ENCODE measurements around the gene KIFAP3.

KIFAP3 gene

DNA sequence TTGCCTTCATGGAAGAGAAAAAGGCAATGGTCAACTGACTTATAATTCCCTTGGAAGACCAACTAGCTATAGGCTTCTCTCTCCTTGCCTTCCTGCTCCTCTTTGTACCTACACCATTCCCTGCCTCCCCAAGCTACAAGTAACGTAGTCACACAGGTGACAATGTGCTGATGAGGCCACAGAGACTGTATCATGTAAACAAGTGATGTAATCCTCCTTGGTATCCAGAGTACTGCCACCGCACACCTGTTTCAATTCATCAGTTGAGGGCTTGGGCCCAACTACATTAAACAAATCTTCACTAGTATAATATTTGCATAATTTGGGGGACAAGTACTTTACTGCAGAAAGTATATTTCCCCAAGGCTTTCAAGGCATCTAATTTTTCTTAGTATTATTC is 104.4 kb downstream of the KIFAP3 start:
- DNase-seq, result no peak

DNA sequence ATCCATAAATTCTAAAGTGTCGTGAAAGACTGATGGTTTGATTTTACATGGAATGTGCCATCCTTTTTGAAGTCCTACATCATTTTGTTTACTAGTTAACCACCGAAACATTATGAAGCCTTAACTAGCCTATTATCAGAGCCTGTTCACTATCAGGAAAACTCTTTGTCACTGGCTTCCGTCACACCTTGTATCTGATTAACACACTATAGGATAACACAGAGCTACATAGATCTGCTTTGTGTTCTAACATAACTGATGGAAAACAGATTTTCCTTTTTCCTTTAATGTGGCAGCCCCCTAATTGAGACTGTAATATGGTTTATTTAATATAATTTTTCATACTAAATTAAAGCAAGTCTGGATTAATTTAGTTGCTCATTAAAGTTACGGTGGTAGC is 106.3 kb downstream of the KIFAP3 start:
- no peak for DNase-seq

DNA sequence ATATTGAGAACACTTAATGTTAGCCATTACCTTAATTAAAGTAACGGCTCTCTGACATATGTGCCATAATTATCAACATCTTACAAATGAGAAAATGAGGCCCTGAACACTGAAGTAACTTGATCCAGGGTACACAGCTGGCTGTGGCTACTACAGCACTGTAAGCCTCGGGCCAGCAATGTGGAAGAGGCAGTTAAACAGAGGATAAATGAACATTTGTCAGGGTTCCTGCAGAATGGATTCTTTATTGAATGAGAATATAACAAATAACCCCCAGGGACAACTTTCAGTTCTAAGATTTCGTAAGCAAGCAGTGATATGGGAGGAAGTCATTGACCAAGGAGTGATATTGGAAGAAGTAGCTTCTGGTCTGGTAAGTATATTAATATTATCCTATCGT is 110.3 kb downstream of the KIFAP3 start:
- no peak for DNase-seq

DNA sequence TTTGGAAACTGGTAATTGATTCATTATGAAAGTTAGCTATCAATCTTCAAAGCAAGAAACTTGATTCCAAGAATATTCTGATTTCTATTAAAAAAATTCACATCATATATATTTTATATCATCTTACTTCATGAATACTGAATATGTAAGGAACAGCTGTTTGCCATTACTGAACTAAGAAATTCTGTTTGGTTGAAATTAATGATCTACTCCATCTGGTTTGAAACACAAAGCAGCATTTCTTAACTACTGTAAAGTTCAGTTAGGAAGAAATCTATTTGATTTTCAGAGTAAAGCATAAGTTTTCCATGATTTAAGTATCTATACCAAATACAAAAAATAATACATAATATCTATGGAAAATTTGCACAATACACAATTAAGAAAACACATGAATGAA is 114.8 kb downstream of the KIFAP3 start:
- DNase-seq, result no peak

DNA sequence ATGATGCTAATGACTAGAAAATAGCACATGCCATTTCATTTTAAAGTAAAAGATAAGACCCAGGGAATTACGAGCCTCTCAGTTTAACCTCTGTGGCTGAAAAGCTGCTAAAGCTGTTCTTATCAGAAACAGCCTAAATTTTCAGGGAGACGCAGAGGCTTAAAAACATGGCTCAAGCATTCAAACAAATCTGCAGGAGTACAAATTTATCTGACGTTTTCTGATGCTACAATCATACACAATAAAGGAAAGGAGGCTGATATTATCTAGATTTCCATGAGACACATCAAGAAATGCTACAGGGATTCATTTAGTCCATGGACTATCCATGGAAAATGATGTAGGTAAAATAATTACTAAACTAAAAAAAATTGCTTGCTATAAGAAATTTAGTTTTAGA is 115.5 kb downstream of the KIFAP3 start:
- DNase-seq, result no peak

DNA sequence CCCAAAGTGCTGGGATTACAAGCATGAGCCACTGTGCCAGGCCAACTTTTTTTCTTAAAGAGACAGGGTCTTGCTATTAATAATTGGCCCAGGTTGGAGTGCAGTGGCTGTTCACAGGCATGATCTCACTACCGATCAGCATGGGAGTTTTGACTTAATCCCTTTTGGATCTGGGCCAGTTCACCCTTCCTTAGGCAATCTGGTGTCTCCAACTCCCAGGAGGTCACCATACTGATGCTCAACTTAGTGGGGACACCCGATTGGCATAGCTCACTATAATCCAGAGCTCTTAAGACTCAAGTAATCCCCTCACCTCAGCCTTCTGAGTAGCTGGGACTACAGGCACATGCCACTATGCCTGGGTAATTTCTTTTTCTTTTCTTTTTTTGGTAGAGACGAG is 116.6 kb downstream of the KIFAP3 start:
- DNase-seq, result no peak

DNA sequence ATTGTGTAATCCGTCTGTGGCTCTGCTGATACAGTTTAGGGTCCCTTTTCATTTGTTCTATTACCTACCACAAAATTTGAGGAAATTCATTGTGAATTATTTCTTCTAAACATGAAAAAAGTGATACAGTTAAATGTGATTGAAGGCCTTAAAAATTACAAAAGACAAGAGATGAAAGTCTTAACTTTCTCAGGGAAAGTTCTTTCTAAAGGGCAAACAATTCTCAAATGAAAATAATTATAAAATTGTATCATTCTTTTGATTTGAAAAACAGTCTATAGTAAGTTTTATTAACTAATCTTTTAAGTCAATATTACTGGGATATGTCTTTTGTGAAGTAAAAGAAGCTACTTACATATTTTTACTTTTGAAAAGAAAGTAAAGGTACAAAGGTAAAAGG is 123.4 kb downstream of the KIFAP3 start:
- DNase-seq, result no peak

DNA sequence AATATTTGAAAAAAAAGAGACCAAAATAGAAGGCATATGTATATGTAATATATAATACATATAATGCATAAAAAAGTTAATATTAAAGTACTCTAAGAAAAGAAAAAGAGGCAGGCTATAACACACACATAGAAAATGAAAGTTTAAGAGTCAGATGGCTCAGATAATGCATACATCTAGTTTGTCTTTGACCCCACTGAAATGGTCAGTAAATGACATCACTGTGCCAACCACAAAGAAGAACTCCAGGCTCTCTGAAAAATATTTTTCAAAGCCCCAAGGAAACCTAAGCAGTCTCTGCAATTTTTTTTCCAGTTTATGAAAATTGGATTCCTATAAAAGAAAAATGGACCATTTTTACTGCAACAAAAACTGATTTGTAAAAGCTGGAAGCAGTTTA is 125.4 kb downstream of the KIFAP3 start:
- peak; percentile 47 for DNase-seq

DNA sequence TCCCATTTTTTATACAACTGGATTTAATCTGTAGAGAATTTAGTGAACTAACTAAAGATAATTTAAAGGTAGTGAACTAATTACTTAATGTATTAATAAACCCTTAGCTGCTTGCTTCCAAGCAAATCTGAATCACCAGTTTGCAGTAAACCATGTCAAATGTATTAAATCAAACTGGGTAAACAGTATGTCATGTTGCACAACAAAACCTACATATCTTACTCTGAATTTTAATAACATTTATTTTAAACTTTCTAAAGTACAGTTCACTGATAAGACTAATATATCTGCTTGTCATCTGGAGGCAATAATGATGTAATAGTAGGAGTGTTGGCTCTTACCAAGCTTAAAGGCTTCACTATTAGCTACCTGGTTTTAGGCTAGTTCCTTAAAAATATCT is 128.3 kb downstream of the KIFAP3 start:
- DNase-seq, result no peak

DNA sequence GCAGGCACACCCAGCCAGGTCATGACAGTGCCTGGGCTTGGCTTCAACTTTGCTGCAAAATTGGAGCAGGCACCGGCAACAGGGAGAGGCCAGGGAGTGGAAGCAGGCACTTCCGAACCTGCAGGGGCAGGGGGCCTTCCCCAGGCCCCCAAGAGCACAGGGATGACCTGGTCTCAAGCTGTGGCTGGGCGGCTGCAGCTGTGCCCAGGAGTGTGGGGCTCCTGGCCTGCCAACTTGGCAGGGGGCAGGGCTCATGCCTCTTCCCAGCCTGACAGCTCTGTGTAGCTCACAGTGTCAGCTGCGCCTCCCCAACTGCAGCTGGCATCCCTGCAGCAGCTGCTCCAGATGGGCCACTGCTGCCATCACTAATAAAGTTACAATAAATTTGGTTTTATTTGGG is 129.3 kb downstream of the KIFAP3 start:
- DNase-seq, result no peak

DNA sequence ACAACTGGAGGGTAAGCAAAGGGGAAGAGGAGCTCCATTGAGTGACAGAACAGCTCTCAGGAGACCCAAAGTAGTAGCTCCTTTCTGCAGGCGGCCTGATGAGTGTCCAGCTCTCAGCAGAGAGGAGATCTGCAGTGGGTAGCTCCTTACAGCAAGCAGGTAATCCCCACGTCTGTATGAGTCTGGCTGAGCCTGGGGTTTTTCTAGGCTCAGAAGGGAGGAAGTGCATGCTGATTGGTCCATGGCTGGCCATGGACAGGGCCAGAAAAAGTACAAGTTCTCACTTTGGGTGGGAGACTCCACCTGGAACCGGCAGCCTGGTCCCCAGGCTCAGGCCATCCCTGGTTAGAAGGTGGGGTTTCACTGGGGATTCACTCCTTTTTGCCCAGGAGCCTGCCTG is 129.9 kb downstream of the KIFAP3 start:
- no peak for DNase-seq

DNA sequence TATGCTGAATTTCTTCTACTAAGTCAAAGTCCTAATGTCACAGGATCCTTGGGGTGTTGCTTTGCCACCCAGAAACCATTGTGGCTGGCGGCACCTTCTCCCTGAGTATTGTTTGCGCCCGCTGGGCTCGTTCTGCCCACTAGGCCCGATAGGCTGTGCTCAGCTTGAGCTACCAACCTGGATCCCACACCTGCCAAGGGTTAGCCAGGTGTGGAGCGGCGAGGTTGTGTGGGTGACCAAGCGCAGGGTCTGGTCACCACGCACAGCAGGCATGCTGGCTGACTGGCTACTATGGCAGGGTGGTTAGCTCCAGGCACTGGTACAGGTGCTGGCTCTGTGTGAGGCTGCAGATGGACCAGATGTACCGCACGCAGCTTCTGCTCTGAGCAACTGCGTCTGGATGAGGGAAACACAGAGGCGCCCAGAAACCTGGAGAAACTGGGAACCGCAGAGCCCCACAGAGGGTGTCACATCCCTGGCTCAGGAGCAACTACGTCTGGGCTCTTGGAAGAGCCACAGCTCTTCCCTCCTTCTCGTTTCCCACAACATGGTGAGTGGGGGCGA is 130.4 kb downstream of the KIFAP3 start:
- no peak for DNase-seq

DNA sequence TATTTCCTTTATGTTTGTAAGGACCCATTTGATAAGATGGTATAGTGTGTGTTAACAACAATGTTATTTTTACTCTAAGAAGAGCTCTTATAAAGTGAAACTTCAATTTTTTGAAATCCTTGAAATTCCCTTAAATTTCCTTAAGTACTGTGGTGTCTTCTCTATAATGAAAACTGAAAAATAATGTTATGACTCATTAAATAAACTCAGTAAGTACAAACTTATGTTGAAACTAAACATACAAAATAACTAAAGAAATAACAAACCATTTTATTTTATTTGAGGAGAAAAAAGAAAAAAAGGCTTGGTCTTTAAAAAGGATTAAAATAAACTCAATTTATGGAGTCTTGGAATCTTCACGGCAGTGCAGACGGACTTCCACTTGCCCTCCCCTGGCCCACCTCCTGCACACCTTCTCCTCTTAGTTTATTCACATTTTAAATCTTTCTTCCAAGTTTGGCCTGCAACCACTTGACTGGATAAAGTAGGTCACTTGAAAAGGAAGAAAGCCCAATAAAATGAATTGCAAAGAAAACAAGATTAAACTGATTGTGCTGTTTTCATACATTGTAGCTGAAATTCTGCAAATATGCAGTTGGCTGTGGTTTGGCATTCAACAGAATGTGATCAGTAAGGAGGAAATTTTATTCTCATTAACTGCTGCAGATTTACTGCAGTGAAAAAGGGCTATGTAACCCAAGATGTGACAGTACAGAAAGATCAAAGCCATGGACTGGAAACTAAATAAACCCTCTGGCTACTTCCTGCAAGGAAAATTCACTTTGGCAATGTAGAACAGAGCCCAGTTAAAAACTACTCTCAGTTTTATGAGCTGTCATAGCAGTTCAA is 132.3 kb downstream of the KIFAP3 start:
- DNase-seq, result peak; percentile 29

DNA sequence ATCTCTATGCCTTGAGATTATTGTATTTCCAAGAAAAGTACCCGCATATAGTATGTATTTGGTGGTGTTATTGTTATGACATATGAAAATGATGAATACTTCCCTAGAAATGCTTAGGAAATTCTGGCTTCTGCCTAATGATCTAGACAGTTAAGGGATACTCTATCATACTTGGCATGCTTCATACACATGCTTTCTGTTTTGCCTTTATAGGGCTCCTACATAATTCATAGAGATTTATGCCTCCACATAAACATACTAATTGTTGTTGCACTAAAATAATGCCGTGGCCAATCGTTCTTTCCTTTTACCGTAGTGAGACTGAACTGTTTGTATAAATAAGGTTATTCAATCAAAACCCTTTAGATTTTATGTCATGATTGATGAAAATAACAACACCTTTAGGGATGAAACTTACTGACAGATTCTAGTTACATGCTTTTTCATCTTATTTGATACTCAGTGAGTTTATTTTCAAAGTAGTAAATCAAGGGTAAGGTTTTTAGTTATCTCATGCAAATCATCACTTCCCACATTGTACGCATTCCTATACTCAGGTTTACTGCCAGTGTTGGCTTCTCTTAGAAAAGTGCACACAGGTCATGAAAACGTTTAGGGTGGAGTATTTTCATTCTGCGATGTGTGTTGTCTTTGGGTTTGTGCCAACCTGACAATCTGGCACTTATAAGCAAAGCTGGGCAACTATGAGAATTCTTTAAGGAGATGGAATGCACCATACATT is 140.3 kb downstream of the KIFAP3 start:
- no peak for DNase-seq

DNA sequence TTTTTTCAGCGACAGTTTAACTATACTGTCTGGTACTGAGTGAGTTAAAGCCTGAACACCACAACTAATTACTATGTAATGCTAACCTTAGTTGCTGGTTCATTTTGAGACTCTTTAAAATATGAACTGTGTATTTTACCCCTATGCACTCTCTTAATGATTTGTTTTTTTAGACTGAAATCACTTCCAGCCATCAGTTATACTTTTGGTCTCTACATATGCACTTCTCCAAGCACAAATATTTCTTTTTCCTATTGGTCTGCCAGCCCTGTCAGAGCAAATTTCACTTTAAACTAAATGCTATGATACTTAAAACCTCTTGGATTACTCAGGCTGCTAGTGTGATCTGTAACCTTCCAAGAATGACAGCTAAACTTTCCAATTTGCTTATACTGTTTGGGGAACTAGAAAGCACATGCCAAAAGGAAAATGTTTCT is 142.7 kb downstream of the KIFAP3 start:
- DNase-seq, result no peak

DNA sequence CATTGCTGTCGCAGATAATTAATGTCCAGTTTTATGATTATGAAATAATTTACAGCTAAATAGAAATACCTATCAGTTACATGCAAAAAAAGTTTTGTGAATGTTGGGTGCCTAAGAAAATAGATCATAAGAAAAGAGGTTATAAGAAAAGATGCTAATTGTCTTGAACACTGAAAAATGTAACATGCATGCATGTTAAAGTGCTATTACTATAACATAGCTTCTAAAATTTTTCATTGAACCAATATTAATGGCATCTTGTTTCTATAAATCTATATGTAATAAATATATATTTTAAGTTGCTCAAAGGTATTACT is 145.3 kb downstream of the KIFAP3 start:
- no peak for DNase-seq

DNA sequence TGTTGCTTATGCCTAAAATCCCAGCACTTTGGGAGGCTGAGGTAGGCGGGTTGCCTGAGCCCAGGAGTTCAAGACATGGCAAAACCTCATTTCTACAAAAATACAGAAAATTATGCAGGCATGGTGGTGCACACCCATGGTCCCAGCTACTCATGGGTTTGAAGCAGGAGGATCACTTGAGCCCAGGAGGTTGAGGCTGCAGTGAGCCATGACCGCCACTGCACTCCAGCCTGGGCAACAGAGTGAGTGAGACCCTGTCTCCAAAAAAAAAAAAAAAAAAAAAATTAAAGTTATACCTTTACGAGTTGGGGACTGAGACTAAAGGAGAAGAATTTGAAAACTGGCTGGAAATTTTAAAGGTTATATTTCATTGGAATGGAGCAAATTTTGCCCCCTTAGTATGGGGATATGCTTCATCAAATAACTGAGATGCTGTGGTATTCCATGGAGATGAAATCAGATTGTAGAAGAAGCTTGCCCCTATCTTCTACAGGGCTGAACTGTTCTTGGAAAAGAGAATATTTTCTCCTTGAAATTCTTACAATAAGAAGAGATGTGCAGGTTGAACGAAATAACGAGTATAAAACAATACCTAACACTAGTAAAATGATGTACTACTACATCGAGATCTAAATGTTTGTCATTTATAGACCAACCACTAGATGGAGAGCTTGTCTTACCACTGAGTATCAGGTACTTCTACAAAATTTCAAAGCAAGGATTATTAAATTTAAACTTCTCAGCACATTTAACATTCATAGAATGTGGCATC is 145.9 kb downstream of the KIFAP3 start:
- peak; percentile 55 for DNase-seq

DNA sequence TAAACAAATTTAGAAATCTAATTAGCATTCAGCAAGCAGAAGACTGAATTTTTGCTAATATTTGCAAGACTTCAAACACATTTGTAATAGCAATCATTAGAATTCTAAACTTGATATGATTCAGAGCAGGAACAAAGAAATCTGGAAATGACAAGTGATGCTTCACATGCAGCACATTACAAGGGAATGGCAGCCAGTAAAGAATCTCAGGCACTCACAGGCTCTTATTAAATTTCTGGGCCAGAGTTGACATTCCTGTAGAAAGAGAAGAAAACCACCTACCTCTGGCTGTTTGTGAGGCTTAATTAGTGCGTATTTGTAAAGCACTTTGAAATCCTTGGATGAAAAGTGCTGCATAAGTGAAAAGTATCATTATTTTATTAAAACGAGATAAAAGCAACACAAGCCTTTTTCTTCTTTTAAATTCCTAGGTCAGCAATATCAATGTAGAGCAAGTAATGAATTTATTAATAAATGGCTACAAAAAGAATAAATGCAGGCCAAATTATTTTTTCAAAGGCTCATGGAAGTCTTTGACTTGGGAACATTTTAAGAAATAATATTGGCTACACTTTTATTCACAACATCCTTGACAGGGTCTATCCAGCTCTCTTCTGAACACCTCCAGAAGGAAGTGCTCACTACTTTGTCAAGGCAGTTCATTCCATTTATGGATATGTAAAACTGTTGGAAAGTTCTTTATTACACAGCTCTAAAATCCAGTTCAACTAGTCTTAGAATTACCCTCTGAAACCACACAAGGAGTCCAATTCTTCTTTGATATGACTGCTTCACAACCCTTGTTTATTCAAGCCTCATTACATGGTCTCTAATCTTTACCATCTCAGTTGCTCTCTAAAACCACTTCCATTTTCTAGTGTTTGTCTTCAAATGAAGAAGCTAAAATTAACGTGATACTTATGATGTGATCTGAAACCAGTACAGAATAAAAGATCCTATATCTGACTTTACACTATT is 148.7 kb downstream of the KIFAP3 start:
- no peak for DNase-seq

DNA sequence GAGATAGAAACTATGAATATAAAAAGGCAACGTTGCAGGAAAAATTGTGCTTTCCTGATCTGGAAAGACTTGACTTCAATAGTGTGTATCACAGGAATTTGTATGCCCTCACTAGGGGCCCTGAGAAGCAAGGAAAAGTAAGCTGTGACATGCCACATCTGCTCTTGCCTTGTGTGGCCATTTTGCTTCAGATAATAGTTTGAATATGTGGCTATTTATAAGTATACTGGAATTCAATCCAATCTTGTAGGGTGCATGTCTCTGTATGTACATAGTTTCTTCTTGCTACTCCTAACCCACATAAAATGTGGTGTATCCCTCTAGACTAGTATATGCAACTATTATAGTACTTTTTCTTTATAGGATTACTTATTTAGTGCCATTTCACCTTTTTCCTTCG is 149.7 kb downstream of the KIFAP3 start:
- DNase-seq, result no peak

DNA sequence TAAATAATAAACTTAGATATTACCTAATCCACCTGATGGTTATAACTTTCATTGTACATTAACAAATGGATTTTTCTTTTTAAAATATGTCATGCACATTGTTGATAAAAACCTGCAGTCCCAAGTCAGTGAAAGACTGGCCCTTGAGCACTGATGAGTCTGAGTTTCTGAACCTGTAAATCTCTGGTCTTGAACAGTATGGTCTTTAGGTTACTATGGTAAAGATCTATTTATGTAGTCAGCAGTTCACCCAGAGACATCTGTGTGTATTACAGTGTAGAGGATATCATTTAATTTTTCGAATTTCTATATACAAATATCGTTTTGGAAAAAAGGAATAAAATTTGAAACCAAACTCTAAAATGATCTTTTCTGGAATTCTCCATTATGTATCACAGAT is 150.4 kb downstream of the KIFAP3 start:
- no peak for DNase-seq

DNA sequence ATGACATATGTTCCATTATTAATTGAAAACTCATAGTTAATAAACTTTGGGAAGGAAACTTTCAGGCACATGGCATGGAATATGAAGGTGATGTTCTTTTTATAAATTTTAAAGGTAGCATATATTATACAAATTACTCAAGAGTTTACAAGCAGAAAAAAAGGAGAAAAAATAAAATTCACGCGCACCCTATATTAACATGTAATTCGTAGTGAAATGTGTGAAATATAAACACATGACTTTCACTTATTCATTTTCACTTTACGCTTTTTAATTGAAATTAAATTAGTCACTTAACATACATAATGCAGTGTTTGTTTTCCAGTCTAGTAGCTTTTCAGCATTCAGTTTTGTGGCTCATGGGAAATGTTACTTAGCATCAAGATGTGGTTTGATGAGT is 153.4 kb downstream of the KIFAP3 start:
- DNase-seq, result no peak

DNA sequence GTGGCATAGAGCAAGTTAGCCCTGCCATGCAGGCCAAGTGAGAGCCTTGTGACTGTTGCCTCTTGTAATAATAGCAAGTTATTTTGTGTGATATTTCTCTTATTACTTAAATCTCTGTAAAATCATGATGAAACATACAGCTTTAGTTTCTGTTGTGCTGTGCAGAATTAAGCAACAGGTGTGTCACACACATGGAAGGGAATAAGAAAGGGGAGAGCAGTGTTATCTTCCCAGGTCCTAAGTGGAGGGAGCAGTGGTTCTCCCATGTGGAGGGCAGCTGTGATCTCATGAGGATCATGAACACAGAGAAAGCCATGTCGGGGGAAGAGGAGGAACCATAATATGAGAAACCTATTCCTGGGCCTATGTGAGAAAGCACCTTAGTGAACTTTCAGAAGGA is 155.6 kb downstream of the KIFAP3 start:
- no peak for DNase-seq
